ENCODE data around the gene SLC27A3.
A peak's percentile ranks its signal among the peaks of the same experiment; 100 is the strongest.

The SLC27A3 gene

GRCh38 chr1:153774780-153775457, at the start of gene SLC27A3:
Gene SLC27A3, plus strand, starts transcription at chr1:153775407. Its CDS starts 91 bp downstream, at chr1:153775498.
- no peak for DNase-seq

DNA sequence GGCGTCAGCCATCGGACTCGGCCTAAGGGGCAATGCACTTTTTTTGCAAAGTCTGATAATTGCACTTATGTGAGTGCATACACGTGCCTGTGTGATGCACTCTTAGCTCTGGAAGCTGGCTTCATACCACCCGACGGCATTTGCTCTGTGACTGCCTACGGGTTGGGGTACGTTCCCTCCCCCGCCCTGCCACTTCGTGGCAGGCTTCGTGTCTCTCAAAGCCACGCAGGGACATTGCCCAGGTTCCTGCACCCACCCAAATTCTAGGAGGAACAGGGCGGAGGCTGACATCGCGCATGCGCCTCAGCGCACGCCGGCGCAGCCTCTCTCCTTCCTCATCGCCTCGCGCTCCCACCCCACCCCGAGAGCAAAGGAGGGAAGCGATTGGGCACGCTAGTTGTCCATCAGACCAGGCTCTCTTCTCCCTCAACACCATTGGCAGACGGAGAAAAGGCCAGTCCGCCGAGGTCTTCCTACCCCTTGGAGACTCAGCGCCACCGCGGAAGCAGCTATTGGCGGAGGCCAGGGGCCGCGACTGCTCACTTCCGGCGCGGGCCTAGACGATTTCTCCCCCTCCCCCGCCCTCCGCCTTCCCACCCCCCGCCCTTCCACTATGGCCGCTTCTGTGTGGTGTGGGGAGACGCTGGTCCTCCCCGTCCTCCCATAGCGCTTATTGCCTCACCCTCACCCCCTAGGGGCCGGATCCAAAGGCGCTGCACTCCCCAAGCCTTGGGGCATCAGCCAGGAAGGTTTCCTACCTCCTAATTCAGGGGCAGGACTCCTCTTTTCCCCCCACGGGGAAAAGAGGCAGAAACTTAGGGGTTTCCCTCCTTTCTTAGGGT, 47.5 kb upstream of the SLC27A3 start, which contains the start of gene INTS3:
INTS3 (plus strand) TSS at position 588 of the 842 bp plus-strand sequence. CDS start 585 bp downstream, outside the sequence.
- DNase-seq, result peak; percentile 100

DNA sequence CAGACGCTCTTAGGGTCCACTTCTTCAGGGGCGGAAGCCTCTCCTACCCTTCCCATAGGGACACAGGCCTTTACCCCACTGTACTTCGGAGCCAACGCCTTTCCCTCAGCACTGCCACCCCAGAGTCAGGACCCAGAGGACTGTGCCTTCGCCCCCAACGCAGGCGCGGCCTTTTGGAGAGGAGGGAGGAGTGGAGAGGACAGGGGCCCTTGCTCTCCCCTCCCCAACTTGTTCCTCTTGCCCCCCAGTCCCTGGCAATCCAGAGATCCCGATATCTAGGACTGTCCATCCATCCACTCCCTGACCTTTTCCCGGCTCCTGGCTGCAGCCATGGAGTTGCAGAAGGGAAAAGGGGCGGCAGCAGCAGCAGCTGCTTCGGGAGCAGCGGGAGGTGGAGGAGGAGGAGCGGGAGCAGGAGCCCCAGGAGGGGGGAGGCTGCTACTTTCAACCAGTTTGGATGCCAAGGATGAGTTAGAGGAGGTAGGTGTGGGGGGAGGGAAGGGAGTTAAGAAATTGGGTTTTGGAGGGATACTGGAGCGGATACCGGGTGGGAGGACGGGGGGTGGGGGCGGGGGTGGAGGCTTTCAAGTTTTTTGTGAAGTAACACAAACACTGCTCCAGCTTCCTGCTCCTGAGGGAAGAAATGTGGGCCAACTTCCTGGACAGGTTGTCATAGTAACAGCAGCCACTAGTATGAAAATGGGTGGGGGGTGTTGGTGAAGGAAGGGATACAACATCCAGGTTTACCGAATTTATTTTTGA, 46.7 kb upstream of the SLC27A3 start:
- peak; percentile 12 for DNase-seq

- DNase-seq, result no peak
Observed at GRCh38 chr1:153730468-153730988, 44.7 kb upstream of the SLC27A3 start.

DNA sequence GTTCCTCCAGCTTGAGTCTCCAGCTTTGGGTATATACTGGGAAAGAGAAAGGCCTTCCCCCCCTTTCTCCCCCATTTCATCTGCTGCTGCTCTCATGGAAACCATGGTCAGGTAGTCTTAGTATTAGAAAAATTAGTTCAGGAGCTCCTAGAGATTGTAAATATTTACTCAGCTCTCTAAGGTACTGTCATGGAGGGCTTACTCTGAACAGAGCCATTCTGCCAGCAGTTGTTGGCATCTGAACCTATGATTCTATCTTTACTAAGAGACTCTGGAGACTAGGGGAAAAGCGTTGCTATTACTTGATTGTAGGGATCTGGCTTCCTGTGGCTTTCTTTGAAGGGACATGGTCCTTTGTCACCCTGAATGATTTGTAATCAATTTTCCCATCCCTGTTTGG, 41.2 kb upstream of the SLC27A3 start:
- DNase-seq, result no peak

DNA sequence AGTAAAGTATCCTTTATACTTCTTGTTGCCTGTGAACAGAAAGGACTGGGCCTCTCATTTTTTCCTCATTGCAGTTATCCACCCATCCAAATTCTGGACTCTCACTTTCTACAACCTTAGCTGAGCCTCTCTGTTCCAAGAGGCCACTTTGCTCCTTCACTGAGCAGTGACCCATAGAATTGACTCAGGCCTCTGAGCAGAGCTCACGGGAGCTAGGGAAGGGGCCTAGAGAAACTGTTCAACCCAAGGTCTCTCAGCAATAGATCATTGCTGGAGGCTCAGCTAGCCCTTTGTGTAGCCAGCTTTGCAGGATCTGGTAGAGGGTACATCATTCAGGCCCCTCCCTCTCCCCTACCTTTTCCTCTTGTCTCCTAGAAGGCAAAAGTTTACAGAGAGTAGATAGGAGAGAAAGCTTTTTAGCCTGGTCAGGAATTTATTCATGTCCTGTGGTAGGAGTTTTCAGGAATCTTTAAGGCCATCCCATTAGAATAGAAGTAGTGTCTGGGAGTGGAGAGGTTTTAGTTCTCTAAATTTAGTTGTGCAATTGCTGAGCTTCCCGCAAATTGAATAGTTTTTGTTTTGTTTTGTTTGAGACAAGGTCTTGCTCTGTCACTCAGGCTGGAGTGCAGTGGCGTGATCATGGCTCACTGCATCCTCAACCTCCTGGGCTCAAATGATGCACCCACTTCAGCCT, 40.7 kb upstream of the SLC27A3 start:
- peak; percentile 29 for DNase-seq

DNA sequence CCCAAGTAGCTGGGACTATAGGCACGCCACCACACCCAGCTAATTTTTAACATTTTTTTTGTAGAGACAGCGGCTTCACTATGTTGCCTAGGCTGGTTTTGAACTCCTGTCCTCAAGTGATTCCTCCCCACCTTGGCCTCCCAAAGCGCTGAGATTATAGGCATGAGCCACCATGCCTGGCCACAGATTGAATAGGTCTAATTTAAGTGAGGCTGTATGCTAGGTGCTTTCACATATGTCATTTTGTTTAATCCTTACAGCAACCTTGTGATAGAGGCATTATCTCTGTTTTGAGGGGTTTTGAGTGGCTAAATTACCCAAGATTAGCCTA, 40.2 kb upstream of the SLC27A3 start:
- DNase-seq, result no peak

DNA sequence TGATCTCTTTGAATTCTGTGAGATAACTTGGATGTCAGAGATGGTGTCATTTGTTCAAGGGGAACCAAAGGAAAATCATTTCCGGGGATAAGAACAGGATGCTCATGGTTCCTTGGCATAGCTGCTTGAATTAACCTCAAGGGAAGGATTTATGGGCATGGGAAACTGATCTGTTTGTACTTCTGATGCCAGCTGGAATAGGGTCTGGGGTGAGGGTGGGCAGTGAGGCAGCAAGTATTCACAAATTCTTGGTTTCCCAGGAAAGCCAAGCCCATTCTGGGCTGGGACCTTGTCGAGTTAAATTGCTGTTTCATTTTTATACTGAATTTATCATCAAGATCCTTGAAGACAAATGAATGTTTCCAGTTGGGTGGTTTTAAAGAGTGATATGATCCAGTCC, 33.2 kb upstream of the SLC27A3 start:
- no peak for DNase-seq

DNA sequence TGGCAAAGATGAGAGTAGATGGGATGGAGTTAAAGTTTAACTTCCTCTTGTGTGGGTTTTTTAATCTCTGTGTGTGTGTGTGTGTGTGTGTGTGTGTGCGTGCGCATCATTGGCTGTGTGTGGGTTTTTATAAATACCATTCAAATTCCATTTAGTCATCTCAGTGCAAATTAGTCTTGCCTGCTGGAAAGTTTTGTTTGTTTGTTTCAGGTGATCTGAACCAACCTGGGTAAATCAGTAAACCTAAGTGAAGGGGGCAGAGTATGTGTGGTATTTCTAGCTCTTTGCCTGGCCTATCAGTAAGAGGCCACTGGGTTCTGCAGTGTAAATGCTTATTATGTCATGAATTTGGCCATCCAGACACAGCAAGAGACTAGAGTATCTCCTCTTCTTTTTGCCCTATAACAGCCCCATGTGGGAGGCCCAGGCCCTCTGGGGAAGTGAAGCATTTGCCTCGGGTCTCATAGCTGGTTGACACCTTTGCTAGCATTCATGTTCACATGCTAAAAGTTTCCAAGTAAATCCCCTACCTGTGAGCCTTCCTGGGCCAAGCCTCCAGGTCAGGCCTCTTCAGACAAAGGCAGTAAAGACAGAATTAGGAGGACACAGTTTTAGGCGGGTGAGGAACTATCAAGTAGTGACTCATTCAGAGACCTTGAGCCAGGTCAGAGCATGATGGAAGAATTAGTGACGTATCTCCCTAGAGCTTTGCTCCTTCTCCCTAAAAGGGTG, 32.6 kb upstream of the SLC27A3 start:
- no peak for DNase-seq

DNA sequence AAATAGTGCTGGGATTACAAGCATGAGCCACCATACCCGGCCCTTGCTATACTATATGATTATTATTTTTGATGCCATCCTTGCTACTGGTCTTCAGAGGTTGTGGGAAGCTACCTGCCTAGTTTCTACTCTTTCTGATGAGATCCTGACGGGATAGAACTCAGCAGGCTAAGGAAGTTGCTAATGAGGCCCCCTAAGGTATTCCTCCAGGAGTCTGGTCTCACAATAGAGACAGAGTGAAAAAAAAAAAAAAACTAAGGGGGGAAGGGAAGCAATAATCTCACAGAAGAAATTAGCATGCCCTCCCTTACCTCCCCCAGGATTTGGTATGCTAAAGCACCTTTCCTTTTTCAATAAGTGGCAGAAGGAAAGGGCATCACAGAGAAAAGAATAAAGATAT, 29.8 kb upstream of the SLC27A3 start:
- no peak for DNase-seq

DNA sequence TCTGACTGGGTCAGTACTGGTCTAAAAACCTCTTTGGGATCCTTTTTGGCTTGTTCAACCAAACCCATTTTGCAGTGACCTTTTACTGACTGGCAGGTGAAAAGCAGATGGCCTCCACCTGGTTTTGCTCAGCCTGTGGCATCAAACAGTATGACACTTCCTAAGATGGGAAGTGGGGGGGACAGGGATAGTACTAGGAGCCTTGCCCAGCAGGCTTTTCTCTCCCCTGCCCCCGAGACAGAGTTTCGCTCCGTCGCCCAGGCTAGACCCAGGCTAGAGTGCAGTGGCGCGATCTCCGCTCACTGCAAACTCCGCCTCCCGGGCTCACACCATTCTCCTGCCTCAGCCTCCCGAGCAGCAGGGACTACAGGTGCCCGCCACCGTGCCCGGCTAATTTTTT, 29.0 kb upstream of the SLC27A3 start:
- no peak for DNase-seq

GRCh38 chr1:153748903-153749302, 26.3 kb upstream of the SLC27A3 start:
- DNase-seq, result no peak

DNA sequence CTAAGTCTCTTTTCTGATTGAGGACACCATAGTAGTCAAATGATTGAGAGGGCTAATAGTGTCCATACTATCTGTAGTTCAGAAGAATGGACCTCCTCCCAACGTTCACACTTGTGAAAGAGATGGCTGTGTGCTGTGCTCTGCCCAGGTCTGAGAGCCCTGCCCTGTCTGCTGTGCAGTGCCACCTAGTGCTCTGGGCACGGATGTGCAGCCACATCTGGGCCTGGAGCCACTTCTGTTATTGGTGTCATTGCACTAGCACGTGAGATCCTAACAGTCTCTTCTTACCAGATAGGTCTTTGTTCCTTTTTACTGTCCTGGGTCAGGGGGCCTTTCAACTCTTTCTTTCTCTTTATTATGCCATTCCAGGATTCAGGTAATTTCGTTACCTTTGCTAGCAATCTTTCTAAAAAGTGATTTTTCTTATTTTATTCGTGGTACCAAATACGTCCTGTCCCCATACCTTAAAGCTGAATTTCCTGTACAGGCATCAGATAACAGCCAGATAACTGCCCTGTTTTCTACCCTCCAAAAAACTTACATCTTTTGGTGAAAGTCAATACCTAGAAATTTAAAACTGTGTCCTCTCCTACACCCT, 25.7 kb upstream of the SLC27A3 start:
- DNase-seq, result peak; percentile 81

GRCh38 chr1:153750026-153750995, 24.9 kb upstream of the SLC27A3 start:
- no peak for DNase-seq

DNA sequence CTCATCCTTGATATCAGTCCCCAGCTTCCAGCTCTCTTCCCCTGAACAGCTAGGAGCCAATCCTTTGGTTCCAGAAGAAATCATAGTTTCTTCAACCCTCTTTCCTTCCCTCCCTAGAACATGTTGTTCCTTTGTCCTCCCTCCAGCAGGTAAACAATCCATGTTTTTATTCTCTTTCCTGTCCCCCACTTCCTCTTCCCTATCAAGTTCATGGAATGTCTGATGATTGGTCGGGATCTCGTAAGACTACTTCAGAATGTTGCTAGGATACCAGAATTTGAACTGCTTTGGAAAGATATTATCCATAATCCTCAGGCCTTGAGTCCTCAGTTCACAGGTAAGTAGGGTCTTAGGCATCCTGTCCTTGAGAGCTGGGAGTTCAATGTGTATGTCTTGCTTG, 23.1 kb upstream of the SLC27A3 start:
- no peak for DNase-seq

DNA sequence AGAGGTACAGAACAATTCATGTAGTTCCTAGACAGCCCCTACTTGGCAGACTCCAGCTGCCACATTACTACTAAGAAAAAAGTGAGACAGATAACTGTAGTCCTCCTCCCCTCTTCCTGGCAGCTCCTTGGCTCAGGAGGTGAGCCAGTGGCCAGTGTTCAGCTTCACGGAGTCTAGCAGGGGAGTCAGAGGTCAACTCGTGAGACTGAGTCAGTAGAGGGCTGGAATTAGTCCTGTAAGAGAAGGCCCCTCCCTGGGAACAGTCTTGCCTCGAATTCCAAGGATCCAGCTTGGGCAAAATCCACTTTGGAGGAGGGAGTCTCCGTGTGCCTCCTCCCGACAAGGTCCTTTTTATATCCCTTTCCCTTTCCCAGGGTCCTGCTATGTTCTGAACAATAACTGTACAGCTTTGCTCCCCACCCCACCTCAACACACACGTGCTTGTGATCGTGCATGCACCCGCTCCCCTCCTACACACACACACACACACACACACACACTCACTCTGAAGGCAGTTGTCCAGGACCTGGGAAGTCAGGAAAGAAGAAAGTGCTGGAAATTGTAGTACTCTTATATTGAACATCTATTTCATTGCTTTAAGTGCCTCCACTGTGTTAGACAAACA, 22.5 kb upstream of the SLC27A3 start:
- DNase-seq, result no peak

DNA sequence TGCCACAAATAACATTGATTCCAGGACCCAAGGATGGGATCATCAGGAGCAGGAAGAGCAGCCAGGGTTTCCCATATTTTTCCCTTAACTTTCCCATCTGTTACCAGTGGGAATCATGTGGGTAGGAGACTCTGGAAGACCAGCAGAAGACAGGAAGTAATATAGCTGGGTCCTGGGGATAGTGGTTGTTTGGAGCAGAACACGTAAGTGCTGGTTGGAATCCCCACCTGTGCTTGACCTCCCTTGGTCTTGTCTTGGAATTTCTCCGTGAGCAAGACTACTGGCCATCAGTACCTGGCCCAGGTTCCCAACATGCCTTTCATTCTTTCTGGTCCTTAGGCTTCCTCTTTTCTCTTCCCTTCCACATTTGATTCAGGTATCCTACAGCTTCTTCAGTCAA, 20.9 kb upstream of the SLC27A3 start:
- DNase-seq, result no peak

GRCh38 chr1:153760440-153760839, 14.8 kb upstream of the SLC27A3 start:
- no peak for DNase-seq

GRCh38 chr1:153763365-153764225, 11.6 kb upstream of the SLC27A3 start:
- DNase-seq, result no peak

Data from CD4-positive, alpha-beta T cell treated with Interferon gamma for 1 hour (primary cell).